HG02588 (cell line): ENCODE data around the gene EPHB2.
"Not testable (repeated sequence)": the region's sequence is repeated elsewhere in the genome, so short reads cannot be mapped to it uniquely, and the experiment has no call there.

Experiments
- ATAC-seq: cut with Tn5 transposase; IDR thresholded peaks from one replicate; pipeline ENCODE4 v1.9.1; 2021; ENCODE audit warnings: mild to moderate bottlenecking, moderate library complexity; ENCODE audit not compliant: unreplicated experiment

Gene EPHB2

DNA sequence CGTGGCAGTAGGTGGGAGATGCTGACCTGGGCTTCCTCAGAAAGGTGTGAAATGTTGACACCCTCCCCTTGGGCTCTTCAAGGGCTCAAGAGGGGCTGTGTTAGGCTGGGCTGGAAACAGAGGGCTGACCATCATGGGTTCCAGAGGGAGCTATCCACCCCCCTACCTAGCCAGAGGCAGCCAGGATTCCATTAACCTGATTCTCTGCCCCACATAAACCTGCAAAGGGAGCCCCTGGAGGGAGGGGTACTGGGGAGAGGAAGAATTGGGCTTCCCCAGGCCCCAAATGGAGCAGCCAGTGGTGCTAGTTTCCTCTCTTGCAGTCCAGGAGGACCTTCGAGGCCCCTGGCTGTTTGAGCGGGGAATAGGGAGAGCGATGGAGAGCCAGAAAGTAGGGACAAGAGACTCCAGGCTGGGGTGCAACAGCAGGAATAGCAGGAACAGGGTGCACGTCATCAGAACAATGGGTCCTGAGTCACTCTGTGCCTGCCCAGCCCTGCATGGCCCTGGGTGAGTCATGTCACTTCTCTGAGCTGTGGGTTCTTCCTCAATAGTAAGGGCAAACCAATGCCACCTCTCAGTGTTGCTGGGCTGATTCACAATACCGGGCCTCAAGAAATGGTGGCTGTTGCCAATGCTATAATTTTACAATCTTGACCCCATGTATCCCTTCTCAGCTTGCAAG lies 121.2 kb downstream of the EPHB2 start:
- no peak for ATAC-seq

DNA sequence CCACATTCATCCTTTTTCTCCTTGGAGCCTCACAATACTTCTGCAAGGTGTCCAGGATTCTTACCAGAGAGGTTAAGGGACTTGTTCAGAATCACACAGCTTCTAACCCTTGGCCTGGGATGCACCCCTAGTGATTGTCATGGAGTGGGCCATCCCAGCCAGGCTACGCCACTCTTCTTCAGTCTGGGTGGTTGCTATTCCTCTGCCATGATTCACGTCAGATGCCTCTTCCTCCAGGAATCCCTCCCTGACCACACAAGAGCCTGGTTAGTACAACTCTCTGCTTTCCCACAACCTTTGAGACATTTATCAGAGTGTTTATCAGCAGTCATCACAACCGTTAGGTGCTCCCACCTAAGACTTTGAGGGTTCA lies 121.8 kb downstream of the EPHB2 start:
- ATAC-seq, result no peak

- ATAC-seq, result no peak
These were observed 123.1 kb downstream of the EPHB2 start for GRCh38 chr1:22833699-22834098.

DNA sequence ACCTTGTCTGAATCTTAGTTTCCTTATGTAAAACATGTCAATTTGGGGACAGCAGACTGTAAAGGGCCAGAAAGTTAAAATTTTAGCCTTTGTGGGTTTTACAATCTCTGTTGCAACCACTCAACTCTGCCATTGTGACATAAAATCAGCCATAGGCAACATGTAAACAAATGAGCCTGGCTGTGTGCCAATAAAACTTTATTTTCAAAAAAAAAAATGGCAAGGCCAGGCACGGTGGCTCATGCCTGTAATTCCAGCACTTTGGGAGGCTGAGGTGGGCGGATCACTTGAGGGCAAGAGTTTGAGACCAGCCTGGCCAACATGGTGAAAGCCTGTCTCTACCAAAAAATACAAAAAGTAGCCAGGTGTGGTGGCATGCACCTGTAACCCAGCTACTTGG lies 123.8 kb downstream of the EPHB2 start:
- not testable (repeated sequence) for ATAC-seq

- no peak for ATAC-seq
These were observed 125.1 kb downstream of the EPHB2 start for GRCh38 chr1:22835636-22836319.

DNA sequence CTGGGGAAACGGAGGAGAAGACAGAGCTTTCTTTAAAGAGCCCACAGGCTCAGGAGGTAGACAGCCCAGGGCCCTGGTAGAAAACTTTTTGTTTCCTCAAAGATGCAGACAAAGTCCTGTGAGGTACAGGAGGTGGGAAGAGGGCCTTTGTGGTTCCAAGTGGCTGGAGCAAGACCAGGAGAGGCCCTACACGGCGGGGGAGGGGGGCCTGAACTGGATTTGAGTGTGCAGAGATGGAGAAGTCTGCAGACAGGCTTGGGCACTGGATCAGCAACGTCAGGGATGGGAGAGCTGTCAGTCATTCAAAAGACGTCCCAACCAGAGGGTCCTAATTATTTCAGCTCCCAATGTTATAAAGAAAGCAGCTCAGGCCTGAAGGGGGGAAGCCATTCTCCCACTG lies 126.2 kb downstream of the EPHB2 start:
- no peak for ATAC-seq

- ATAC-seq, result no peak
These were observed 126.7 kb downstream of the EPHB2 start for GRCh38 chr1:22837332-22837731.

GRCh38 chr1:22838965-22839364 lies 128.3 kb downstream of the EPHB2 start:
- no peak for ATAC-seq

DNA sequence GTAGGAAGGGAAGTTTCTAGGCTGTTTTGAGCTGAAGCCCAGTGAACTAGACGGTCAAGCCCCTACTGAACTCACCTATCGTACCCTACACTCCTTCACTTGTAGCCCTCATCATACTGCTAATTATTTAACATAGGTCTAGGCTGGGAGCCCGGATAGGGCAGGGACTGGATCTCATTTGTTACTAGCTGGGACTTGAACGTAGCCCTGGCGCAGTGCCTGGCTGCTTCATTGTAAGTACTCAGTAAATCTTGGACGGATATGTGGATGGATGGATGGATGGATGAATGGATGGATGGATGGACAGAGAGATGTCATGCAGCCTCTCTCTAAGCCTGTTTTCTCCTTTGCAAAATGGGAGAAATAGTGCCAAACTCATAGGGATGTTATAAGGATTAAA lies 129.2 kb downstream of the EPHB2 start:
- no peak for ATAC-seq

GRCh38 chr1:22841142-22841541 lies 130.5 kb downstream of the EPHB2 start:
- no peak for ATAC-seq

DNA sequence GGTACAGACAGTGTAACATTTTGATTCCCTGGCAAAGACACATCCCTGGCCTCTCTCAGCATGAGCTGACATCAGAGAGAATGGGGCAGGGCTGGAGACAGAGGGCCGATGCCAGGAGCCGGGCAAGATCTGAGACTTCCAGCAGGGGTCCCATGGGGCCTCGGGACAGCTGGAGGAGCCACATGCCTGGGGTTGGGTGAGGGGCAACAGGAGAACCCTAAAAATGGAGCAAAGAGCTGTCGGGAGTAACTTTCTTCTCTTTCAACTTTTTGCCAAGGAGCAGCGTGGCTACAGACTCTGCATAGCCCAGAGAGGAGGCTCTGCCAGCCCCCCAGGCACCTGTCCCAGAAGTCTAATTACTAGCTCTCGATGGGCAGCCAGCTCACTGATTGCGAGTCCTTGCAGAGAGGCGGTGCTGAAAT lies 131.2 kb downstream of the EPHB2 start:
- ATAC-seq, result no peak

- ATAC-seq, result not testable (repeated sequence)
These were observed 133.0 kb downstream of the EPHB2 start for GRCh38 chr1:22843441-22844183.

- no peak for ATAC-seq
These were observed 134.0 kb downstream of the EPHB2 start for GRCh38 chr1:22844621-22845020.

DNA sequence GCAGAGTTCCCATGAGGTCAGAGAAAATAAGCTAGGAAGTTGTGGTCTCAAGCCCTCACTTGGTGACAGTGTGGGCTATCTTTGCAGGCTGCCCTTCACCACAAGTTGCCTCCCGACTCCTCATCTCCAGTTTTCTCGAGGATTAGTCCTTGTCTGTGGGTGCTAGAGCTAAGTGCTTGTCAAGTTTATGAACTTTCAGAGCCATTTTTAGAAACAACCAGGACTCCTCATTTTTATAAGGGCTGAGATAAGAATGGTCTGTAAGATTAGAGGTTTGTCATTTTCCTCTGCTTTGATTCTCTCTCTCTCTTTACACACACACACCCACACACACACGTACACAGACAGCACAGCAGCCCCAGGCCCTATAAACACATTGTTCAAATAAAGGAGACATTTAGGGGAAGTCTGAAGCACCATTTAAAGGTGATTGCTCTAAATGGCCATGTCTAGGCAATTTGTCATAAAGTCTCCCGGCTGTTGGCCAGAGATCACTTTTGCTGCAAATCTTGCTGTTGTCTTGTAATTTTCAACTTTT lies 134.8 kb downstream of the EPHB2 start:
- ATAC-seq, result no peak

DNA sequence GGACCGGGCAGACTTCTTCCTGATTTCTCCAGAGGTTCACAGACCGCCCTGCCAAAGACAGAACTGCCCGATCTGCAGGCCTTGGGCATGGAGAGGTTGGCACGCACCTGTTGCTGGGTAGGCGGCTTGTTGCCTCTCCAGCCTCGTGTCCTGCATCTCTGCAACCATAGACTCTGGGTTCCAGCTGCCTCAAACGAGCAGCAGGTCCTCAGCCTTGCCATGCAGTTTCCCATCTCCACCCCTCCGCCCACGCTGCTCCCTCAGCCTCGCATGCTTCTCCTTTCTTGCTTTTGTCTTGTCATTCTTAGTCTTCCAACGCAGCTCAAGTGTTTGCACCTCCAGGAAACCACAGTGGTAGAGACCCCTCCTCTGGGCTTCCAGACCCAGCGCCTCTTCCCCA lies 135.8 kb downstream of the EPHB2 start:
- no peak for ATAC-seq

- no peak for ATAC-seq
These were observed 136.6 kb downstream of the EPHB2 start for GRCh38 chr1:22847249-22847648.

DNA sequence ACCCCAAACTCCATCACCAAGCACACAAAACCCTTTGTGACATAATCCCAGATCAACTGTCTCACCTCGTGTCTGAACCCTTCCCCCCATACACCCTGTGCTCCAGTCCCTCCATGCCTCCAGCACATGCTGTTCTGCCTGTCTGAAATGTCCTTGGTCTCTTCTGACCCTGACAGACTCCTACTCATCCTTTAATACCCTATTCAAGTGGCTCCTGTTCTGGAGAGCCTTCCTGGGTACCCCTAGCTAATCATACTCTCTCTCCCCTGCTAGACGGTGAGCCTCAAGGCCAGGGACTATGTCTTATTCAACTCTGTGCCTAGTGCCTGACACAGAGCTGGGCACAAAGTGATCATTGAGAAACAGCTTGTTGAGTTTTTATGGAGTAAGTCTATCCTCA lies 137.1 kb downstream of the EPHB2 start:
- ATAC-seq, result no peak

GRCh38 chr1:22848405-22848804 lies 137.8 kb downstream of the EPHB2 start:
- ATAC-seq, result no peak

GRCh38 chr1:22849770-22850169 lies 139.1 kb downstream of the EPHB2 start:
- no peak for ATAC-seq

DNA sequence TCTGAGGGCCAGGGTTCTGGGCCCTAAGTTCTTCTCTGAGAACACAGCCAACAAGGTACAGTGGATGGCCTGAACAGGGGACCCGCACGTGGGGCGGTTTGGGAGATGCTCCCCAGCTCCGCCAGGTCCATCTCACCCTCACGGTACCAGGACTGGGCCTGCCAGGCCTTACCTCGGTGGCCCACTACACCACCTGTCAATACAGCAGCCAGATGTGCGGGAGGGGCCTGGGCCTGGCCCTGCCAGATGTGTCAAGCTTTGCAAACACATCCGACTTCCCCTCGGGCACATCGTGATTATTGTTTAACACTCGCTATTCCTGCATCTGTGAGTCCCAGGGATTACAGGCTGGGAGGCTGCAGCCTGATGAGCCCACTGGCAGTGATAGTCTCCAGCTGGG lies 139.6 kb downstream of the EPHB2 start:
- no peak for ATAC-seq

GRCh38 chr1:22850681-22851080 lies 140.0 kb downstream of the EPHB2 start:
- no peak for ATAC-seq

GRCh38 chr1:22851517-22851916 lies 140.9 kb downstream of the EPHB2 start:
- ATAC-seq, result no peak
